Measurements from ENCODE around the gene GABRB1. TPM values are rescaled to one million over a fixed set of nuclear protein-coding genes. Genes with fewer than 3 reads are reported as not detected.

The GABRB1 gene
- total RNA-seq, 1 experiment from 2014 or later, result not detected

DNA sequence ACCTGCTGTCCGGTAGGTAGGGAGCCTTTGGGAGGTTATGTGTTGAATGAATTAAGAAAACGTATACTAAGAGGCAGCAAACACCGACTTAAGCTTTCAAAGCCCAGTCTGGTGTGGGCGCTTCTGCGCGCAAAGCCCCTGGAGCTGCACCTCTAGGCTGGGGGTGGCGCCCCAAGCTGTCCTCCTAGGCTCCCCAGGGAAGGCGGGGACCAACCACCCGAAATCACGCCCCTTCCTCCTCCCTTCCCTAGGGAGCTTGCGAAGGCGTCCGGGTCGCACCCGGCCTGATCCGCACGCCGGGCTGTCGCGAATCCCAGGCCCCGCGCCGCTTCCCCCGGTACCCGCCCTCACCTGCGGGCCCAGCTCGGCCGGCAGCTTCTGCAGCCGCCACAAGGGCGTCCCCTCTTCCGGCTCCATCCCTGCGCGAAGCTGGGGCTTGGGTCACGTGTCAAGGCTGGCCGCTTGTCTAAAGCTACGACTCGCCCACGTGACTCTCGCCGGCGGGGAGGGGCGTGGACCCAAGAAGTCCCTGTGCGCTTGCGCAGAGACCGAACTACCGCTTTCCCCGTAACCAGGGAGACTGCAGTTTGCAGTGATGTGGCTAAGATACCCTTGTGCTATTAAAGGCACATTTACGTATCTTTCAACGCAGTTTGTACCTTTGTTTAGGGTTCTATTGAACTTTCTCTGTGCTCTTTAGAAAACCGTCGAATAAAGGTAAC lies 432.0 kb downstream of the GABRB1 start, which contains the start of gene COMMD8 (continued):
- TF ChIP-seq ELF1 (IDR thresholded peaks at IDR 0.05; ENCODE audit: borderline replicate concordance, low read depth) (peak; percentile 62), YY1 (IDR thresholded peaks at IDR 0.05; ENCODE audit: extremely low read depth, insufficient replicate concordance, low read depth, low read length) (peak; percentile 46), SP1 (IDR thresholded peaks at IDR 0.05; ENCODE audit: low read depth) (0 out of 2 replicates have a peak, but pooled peaks have one; percentile 14), EZH2phosphoT487 (IDR thresholded peaks at IDR 0.05; ENCODE audit: borderline replicate concordance) (no peak), JUND (IDR thresholded peaks at IDR 0.05) (no peak)

DNA sequence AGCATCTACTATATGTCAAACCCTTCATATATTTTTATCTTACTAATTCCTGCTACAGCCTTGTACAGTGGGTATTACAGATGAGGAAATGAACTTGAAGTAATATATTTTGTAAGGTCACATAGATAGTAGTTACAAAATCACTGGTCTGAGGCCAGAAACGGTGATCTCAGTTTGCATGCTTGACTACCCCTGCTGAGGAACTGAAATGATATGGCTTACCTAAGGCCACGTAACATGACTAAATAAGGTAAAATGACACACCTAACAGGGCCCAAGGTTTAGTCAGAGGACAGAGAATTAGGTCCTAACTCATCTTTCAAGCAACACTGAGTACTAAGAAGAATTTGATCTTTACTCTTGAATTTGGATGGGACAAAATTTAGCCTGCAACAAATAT lies 433.6 kb downstream of the GABRB1 start:
- BruUV-seq (replicated peaks), result no TSS peak
- Histone ChIP-seq H3K27ac (ENCODE audit: low read depth, low read length) (no peak overlapping the region), H3K9ac (ENCODE audit: low read length) (no peak overlapping the region), H3K4me2 (ENCODE audit: low read length) (no peak overlapping the region), H3K27me3 (ENCODE audit: insufficient read depth, low read length) (no peaks in the 10 kb centered on the region), H3K4me3 (replicated peaks in 1 of 2; ENCODE audit: low read depth in 1 of 2, low read length in 2 of 2) (no peak overlapping the region), H3K79me2 (ENCODE audit: insufficient read depth, low read length) (no peaks in the 10 kb centered on the region; the same call in 1 of the 2 replicates), H2AFZ (ENCODE audit: low read depth, low read length, poor library complexity, severe bottlenecking) (no peak overlapping the region), H3K9me2 (ENCODE audit: insufficient read depth) (no peaks in the 10 kb centered on the region), H3K36me3 (ENCODE audit: control insufficient read depth in 1 of 2, insufficient read depth in 2 of 2, low read length in 2 of 2) (no peaks in the 10 kb centered on the region), H4K20me1 (ENCODE audit: insufficient read depth) (no peaks in the 10 kb centered on the region), H3K9me3 (ENCODE audit: control insufficient read depth in 1 of 2, insufficient read depth in 1 of 2, low read depth in 1 of 2, low read length in 2 of 2) (no peaks in the 10 kb centered on the region), H3K4me1 (ENCODE audit: control insufficient read depth in 1 of 2, insufficient read depth in 2 of 2, low read length in 2 of 2) (peaks cover 14 to 32% of the 10 kb centered on the region in 2 experiments)
- ATAC-seq, result no peak
- intact Hi-C loops (cut with micrococcal nuclease), result no loop called here
- CTCF ChIA-PET, result no interaction called here
- POLR2A ChIA-PET, result no interaction called here
- DNase-seq (ENCODE audit: low read depth, low spot score), result no peak
- RAD21 ChIA-PET (ENCODE audit: low non-redundant PET in 1 of 2, low total read pairs in 2 of 2, uncharacterized antibody in 2 of 2, unreplicated experiment in 2 of 2), result no interaction called here
- TF ChIP-seq SRF (IDR thresholded peaks at IDR 0.05; ENCODE audit: low read depth), result no peak
- TF ChIP-seq RAD21 (IDR thresholded peaks at IDR 0.05; ENCODE audit: low read depth), result no peak
- no peak for TF ChIP-seq MAX (IDR thresholded peaks at IDR 0.05)
- TF ChIP-seq YY1 (IDR thresholded peaks at IDR 0.05; ENCODE audit: extremely low read depth, insufficient replicate concordance, low read depth, low read length), result no peak
- TF ChIP-seq ZNF274 (IDR thresholded peaks at IDR 0.05; ENCODE audit: low read depth, low read length), result no peak
- TF ChIP-seq EZH2 (IDR thresholded peaks at IDR 0.05), result no peak
- TF ChIP-seq SP1 (IDR thresholded peaks at IDR 0.05; ENCODE audit: low read depth), result no peak
- TF ChIP-seq ATF3 (IDR thresholded peaks at IDR 0.05), result no peak
- TF ChIP-seq CTCF (IDR thresholded peaks at IDR 0.05 in 2 of 3, conservative IDR thresholded peaks at IDR 0.05 in 1 of 3; ENCODE audit: borderline replicate concordance in 1 of 3, insufficient read depth in 1 of 3, low read depth in 2 of 3, low read length in 2 of 3), result no peak
- no peak for TF ChIP-seq FOSL1 (IDR thresholded peaks at IDR 0.05; ENCODE audit: low read depth)
- TF ChIP-seq CBX3 (IDR thresholded peaks at IDR 0.05; ENCODE audit: low read depth), result no peak
- TF ChIP-seq ELF1 (IDR thresholded peaks at IDR 0.05; ENCODE audit: borderline replicate concordance, low read depth), result no peak
- no peak for TF ChIP-seq EZH2phosphoT487 (IDR thresholded peaks at IDR 0.05; ENCODE audit: borderline replicate concordance)

Measured in HCT116 (cell line).